Heart left ventricle (tissue), 13 donors: ENCODE results near the gene CLPSL1.

Experiments
- CTCF ChIP-seq, 12 donors: fragments of 200-600 bp; sonication (generic) in 4 of 12; IDR thresholded peaks; one replicate each; pipeline versions ENCODE4 v1.5.0 to v1.8.0; 2018 to 2022; ENCODE audit warnings: antibody characterized with exemption in 12 of 12, mild to moderate bottlenecking in 5 of 12
- POLR2A ChIP-seq, 2 donors: fragments of 450-650 bp; IDR thresholded peaks; one replicate each; pipeline ENCODE4 v1.6.1; 2017; ENCODE audit warnings: antibody characterized with exemption in 2 of 2, mild to moderate bottlenecking in 2 of 2, moderate library complexity in 2 of 2
- donor health status: ischemic (EF 13 %, LVEDD 7.1; RV severe dilation, severe dysfunction).
- donor health status: DM: no; HTN: yes; CAD: no.
- donor health status: DM: no; HTN: no; CAD: no.
- donor health status: ischemic (EF 25% LVEDD 6.9; RV normal size, moderate dysfunction).
- donor health status: ischemic (EF 25% LVEDD 5.7; RV mildly dilated, moderate dysfunction).
- donor health status: ischemic (EF 35%, LVEDD 5.7; RV mildly dilated, moderate dysfunction).
- donor health status: nonischemic (EF 11% LVEDD 7.7; RV severe dilation, severe dysfunction).
- donor health status: DM: yes; HTN: yes; CAD: no.
- donor health status: PGD.
- donor health status: ischemic (EF 29% LVEDD 5.4; RV normal size, mild dysfunction).
- donor health status: nonischemic (EF 23%, LVEDD 6.1; RV moderate dilation, normal function).

- TF ChIP-seq CTCF (IDR thresholded peaks at IDR 0.05), result no peak
- TF ChIP-seq POLR2A (IDR thresholded peaks at IDR 0.05), result no peak
Observed at GRCh38 chr6:35801148-35801547, 20.3 kb downstream of the CLPSL1 start.
